Spleen (tissue), 11 donors: Measurements from ENCODE around the gene TBX2. TPM values are rescaled to one million over a fixed set of nuclear protein-coding genes. Genes with fewer than 3 reads are reported as not detected.

Experiments
- DNase-seq: peaks from one replicate; pipeline ENCODE4 v3.0.0-alpha.2; 2020
- H3K27ac ChIP-seq, 8 donors: fragments of 200-600 bp; sonication (generic) in 7 of 8; 1 replicate in 4 of 8; 2 replicates in 4 of 8; pipeline versions ENCODE4 v1.5.0 to v1.8.0; 2016 to 2021; ENCODE audit warnings: inconsistent platforms in 4 of 8, mild to moderate bottlenecking in 4 of 8, moderate library complexity in 1 of 8
- H3K27me3 ChIP-seq, 7 donors: fragments of 200-600 bp; sonication (generic) in 6 of 7; replicated peaks in 1 of 7; 1 replicate in 4 of 7; 2 replicates in 3 of 7; pipeline versions ENCODE4 v1.5.0 to v1.8.0; 2016 to 2021; ENCODE audit warnings: inconsistent platforms in 3 of 7, mild to moderate bottlenecking in 1 of 7
- H3K36me3 ChIP-seq, 6 donors: fragments of 200-600 bp; sonication (generic) in 5 of 6; 1 replicate in 4 of 6; 2 replicates in 2 of 6; pipeline versions ENCODE4 v1.5.0 to v1.8.0; 2016 to 2021; ENCODE audit warnings: inconsistent platforms in 2 of 6
- H3K4me1 ChIP-seq, 6 donors: fragments of 200-600 bp; sonication (generic) in 5 of 6; 1 replicate in 3 of 6; 2 replicates in 3 of 6; pipeline versions ENCODE4 v1.5.0 to v1.8.0; 2016 to 2021; ENCODE audit warnings: inconsistent platforms in 3 of 6
- H3K4me3 ChIP-seq, 8 donors: fragments of 200-600 bp; sonication (generic) in 7 of 8; 1 replicate in 4 of 8; 2 replicates in 4 of 8; pipeline versions ENCODE4 v1.5.0 to v1.8.0; 2016 to 2021; ENCODE audit warnings: inconsistent platforms in 4 of 8, mild to moderate bottlenecking in 4 of 8, moderate library complexity in 2 of 8
- H3K9me3 ChIP-seq, 8 donors: fragments of 200-600 bp; sonication (generic) in 7 of 8; 1 replicate in 4 of 8; 2 replicates in 4 of 8; pipeline versions ENCODE4 v1.5.0 to v1.8.0; 2016 to 2021; ENCODE audit warnings: inconsistent platforms in 4 of 8
- POLR2A ChIP-seq, 3 donors: fragments of 450-650 bp; IDR thresholded peaks; one replicate each; pipeline ENCODE4 v1.5.1; 2017; ENCODE audit warnings: antibody characterized with exemption in 3 of 3, mild to moderate bottlenecking in 1 of 3
- POLR2AphosphoS5 ChIP-seq, 3 donors: sonication (generic); formaldehyde crosslinking; IDR thresholded peaks; one replicate each; pipeline ENCODE4 v1.5.1; 2017; ENCODE audit warnings: antibody characterized with exemption in 3 of 3
- WGBS, 5 donors: extraction: QIAGEN DNeasy Blood & Tissue Kit in 3 of 5; methylation state at CpG; one replicate each; pipeline versions ENCODE4 v1.1.5 to v1.1.7; 2013 to 2018; 5-methylcytosine and 5-hydroxymethylcytosine counted together
- intact Hi-C: fragments of 100-400 bp; cut with DNase I; formaldehyde crosslinking; loops from one replicate; pipeline ENCODE4 v1.15.0; 2023; ENCODE audit warnings: low total_unique reads
- polyA plus RNA-seq, 3 donors: library from polyadenylated mRNA; stranded (reverse); fragments of 200-250 nt; gene quantifications; one replicate each; pipeline ENCODE4 v1.2.1, GENCODE V29; 2013
- total RNA-seq, 7 donors: library from RNA; depleted of rRNA in 3 of 7; stranded (reverse); fragments of >200 nt in 3 of 7; fragmentation: NEBNext Ultra II Directional in 4 of 7; extraction: Animal tissue kit (Norgen Biotek cat#: 25700) in 4 of 7; gene quantifications; one replicate each; pipeline versions ENCODE4 v1.1.0 to v1.2.1, GENCODE V29; 2016 to 2021
- TF ChIP-seq, protein P1 (sequence below), 11 experiments: fragments of 200-600 bp in 7 of 11; fragments of 450-650 bp in 4 of 11; sonication (generic) in 4 of 11; IDR thresholded peaks in 8 of 11; conservative IDR thresholded peaks in 3 of 11; 1 replicate in 7 of 11; 2 replicates in 4 of 11; pipeline versions ENCODE4 v1.4.0 to v1.8.0; 2016 to 2021; ENCODE audit warnings: antibody characterized with exemption in 11 of 11, inconsistent platforms in 4 of 11, mild to moderate bottlenecking in 1 of 11
- donor health status: healthy with polysubstance abuse.
- donor health status: DM: no; HTN: no; CAD: no; lungs with moderate emphysema.
- donor health status: DM: no; HTN: no; CAD: no.
- donor health status: Bipolar disorder and iron deficiency.
- donor health status: healthy.
- donor health status: DM: no; HTN: no; CAD: no.
- donor health status: DM: yes; HTN: yes; CAD: no.

The TBX2 gene
- total and polyA plus RNA-seq, 10 donors: 6.4 to 57.6 (median 24.1) TPM

DNA sequence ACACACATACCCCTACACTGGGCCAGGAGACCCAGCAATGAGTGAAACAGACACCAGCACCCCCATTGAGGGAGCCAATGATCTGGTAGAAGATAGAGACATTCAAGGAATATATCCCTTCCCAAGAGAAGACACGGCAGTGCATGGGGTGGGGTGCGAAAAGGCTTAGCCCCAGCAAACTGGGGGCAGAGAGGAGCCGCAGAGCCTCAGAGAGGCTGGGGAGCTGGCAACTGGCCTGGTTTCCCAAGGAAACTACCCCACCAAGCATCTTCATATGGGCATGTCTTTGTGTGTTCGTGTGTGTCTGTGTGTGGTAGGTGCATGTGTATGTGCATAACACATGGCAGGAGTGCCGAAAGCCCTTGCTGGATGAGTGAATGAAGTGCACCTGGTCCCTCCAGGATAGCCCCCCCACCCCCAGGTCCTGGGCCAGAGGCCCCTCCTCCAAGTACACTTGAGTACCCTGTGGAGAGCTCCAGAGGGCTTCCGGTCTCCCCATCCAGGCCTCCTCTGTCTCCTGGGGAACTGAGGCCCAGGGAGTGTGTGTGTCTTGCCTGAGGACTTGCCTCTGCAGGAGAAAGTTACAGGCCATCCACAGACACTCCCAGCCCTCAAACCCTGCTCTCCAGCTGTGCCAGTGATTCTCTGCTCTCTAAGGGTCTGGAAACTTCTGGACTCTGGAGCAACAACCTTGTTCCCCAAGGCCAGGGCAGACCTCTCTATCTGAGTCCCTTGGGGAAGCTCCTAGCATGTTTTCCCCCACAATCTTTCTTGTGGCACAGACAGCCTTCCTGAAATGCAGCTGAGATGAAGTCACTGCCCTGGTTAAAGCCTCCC, 15.9 kb downstream of the TBX2 start:
- peak overlapping the region in 2 of 8 donors; percentile 76 to 84 for H3K27ac ChIP-seq
- intact Hi-C loops: loop anchor here (5.0 to 10.0 kb wide), 2 partner anchors 132 to 691 kb away; no protein-coding TSS in a partner anchor
- no peak for DNase-seq
- no peaks in the 10 kb centered on the region for H3K36me3 ChIP-seq
- no peaks in the 10 kb centered on the region for H3K9me3 ChIP-seq
- H3K4me3 ChIP-seq: no peak overlapping the region
- peaks cover 11 to 59% (median 43%) of the 10 kb centered on the region in 6 donors for H3K4me1 ChIP-seq
- TF ChIP-seq, protein P1, sequence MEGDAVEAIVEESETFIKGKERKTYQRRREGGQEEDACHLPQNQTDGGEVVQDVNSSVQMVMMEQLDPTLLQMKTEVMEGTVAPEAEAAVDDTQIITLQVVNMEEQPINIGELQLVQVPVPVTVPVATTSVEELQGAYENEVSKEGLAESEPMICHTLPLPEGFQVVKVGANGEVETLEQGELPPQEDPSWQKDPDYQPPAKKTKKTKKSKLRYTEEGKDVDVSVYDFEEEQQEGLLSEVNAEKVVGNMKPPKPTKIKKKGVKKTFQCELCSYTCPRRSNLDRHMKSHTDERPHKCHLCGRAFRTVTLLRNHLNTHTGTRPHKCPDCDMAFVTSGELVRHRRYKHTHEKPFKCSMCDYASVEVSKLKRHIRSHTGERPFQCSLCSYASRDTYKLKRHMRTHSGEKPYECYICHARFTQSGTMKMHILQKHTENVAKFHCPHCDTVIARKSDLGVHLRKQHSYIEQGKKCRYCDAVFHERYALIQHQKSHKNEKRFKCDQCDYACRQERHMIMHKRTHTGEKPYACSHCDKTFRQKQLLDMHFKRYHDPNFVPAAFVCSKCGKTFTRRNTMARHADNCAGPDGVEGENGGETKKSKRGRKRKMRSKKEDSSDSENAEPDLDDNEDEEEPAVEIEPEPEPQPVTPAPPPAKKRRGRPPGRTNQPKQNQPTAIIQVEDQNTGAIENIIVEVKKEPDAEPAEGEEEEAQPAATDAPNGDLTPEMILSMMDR (IDR thresholded peaks at IDR 0.05 in 8 of 11, conservative IDR thresholded peaks at IDR 0.05 in 3 of 11): no peak
- TF ChIP-seq POLR2AphosphoS5 (IDR thresholded peaks at IDR 0.05): no peak
- WGBS, 5 donors: 92 to 96% (median 95%) methylated on average over 4 to 6 of the region's 6 CpGs
- peaks cover 0 to 89% (median 32%) of the 10 kb centered on the region in 7 donors for H3K27me3 ChIP-seq

DNA sequence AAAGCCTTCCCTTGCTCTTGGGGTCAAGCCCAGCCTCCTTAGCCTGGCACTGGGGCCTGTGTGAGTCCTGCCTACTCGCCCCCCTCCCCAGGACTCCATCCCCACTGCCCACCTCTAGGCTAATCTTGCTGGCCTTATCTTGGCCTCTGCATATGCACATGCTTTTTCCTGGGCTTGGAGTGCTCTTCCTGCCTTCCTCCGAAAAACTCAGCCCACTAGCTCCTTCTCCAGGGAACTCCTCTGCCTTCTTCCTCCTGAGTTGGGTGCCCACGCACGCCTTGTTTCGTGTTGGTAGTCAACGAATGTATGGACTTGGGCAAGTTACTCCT, 16.5 kb downstream of the TBX2 start:
- Histone ChIP-seq H3K4me1 (peaks cover 7 to 53% (median 37%) of the 10 kb centered on the region in 6 donors), H3K36me3 (no peaks in the 10 kb centered on the region), H3K27me3 (peaks cover 0 to 89% (median 27%) of the 10 kb centered on the region in 7 donors), H3K9me3 (no peaks in the 10 kb centered on the region), H3K4me3 (peak overlapping the region in 1 of 8 donors; percentile 2), H3K27ac (peak overlapping the region in 1 of 8 donors; percentile 12)
- WGBS, 5 donors: 85 to 94% (median 93%) methylated on average over 6 of the region's 6 CpGs
- intact Hi-C loops: loop anchor here (5.0 to 10.0 kb wide), 2 partner anchors 131 to 691 kb away; no protein-coding TSS in a partner anchor
- no peak for DNase-seq
- TF ChIP-seq, protein P1 (IDR thresholded peaks at IDR 0.05 in 8 of 11, conservative IDR thresholded peaks at IDR 0.05 in 3 of 11): no peak
- TF ChIP-seq POLR2A (IDR thresholded peaks at IDR 0.05): no peak
- TF ChIP-seq POLR2AphosphoS5 (IDR thresholded peaks at IDR 0.05): no peak

DNA sequence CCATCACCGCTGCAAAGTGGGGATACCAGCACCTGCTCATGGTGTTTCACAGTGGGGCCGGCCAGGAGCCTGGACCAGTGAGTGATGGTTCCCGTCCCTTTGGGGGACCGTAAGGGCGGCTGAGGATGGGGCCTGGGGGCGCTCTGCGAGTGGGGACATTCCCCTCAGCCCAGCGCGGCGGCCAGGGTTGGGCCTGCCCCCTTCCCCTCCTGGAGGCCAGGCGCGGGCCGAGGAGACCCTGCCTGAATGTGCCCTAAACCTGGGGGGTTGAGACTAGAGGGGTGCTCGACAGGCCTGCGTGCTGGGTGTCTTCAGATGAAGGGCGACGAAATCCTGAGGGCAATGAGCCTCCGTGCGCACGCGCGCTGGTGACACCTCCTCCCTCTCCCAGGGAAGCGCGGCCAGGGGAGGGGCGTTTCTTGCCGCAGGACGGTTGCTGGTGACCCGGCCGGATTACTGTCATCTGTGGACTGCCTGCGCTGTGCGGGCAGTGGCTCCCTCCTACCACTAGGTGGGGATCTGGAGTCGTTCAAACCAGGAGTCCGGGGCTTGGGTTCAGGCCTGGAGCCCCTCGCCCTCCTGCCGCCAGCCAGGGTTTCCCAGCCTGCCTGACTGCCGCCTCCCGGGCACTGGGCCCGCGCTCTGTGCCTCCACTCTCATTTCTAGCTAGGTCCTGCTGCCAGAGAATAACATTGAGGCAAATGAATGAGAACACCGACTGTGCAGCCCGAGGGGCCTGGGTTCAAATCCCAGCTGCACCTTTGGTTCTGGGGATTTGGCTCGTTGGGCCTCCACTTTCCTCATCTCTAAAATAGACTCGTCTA, 17.1 kb downstream of the TBX2 start:
- TF ChIP-seq POLR2A (IDR thresholded peaks at IDR 0.05): no peak
- TF ChIP-seq POLR2AphosphoS5 (IDR thresholded peaks at IDR 0.05): peak in 2 of 3 donors; percentile 60 to 67
- TF ChIP-seq, protein P1 (IDR thresholded peaks at IDR 0.05 in 8 of 11, conservative IDR thresholded peaks at IDR 0.05 in 3 of 11): peak; percentile 62 to 96 (median 91)
- Histone ChIP-seq H3K4me3 (peak overlapping the region in 2 of 8 donors; percentile 2 to 27), H3K27ac (peak overlapping the region in 1 of 8 donors; percentile 12), H3K27me3 (peaks cover 0 to 89% (median 21%) of the 10 kb centered on the region in 7 donors), H3K9me3 (no peaks in the 10 kb centered on the region), H3K4me1 (peaks cover 3 to 47% (median 31%) of the 10 kb centered on the region in 6 donors), H3K36me3 (no peaks in the 10 kb centered on the region)
- 21 to 27% (median 25%) methylated on average over 37 to 43 of the region's 43 CpGs for WGBS, 5 donors
- peak; percentile 88 for DNase-seq
- intact Hi-C loops: loop anchor here (5.0 to 10.0 kb wide), 2 partner anchors 131 to 692 kb away; no protein-coding TSS in a partner anchor
